GM18907 (cell line): Measurements from ENCODE around the gene EEPD1.
A peak's percentile ranks its signal among the peaks of the same experiment; 100 is the strongest.

Experiments used
- ATAC-seq: cut with Tn5 transposase; IDR thresholded peaks from one replicate; pipeline ENCODE4 v1.9.1; 2021; ENCODE audit warnings: mild to moderate bottlenecking, moderate library complexity; ENCODE audit not compliant: unreplicated experiment

The EEPD1 gene

DNA sequence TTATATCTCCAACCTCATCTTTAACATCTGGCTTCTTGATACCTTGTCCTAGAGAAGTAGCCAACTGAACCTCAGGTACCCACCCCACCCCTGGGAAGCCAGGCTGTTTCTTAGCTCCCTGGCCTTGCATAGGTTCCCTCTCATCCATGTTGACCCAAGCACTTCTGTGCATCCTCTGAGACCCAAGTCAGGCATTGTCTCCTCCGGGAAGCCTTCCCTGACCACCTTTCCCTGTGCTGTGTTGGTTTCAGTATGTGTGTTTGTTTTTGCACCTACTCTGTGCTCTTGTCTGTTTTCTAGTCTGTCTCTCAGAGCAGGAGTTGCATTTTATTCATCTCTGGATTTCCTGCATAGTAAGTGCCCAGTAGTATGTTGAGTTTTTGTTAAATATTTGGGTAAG is 143.2 kb downstream of the EEPD1 start:
- no peak for ATAC-seq

DNA sequence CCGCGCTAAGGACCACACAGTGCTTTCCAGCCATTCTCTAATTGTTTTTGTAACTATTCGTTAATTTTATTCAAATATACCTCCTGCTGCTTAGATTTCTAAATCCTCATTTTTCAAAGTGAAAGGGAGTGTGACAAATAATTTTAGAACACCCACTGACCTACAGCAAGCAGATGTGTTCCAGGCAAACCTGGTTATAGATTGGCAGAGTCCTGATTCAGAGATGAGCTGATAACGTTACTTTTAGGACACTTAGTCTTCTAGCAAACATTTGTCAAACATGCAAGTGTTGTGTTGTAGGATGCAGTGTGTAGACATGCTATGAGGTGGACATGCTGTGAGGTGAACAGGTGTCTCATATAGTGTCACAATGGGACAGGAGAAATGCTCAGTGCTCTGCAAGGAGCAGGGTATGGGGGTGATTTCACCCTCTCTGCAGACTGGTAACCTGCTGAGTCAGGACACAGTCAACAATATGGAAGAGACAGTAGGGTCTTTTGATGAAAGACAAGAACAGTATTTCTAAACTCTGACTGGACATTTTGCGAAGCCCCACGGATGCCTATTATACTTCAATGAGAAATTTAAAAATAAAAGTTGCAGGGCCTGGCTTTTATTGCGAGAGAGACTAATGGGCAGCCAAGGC is 144.4 kb downstream of the EEPD1 start:
- no peak for ATAC-seq

DNA sequence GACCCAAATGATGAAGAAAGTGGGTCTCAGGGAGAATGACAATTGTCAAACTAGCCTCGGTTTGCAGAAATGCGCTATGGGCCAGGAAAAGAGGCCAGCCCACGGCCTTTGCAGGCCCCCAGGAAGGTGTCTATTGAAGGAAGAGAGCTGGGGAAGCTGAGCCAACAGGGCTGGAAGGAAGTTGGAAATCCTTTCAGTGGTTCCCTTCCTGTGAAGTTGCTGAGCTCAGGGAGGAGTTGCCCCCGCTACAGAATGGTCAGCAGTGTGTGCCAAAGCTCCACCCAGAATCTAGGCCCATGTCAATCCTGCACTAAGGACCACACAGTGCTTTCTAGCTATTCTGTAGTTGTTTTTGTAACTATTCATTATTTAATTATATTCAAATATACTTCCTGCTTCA is 145.1 kb downstream of the EEPD1 start:
- ATAC-seq = no peak

DNA sequence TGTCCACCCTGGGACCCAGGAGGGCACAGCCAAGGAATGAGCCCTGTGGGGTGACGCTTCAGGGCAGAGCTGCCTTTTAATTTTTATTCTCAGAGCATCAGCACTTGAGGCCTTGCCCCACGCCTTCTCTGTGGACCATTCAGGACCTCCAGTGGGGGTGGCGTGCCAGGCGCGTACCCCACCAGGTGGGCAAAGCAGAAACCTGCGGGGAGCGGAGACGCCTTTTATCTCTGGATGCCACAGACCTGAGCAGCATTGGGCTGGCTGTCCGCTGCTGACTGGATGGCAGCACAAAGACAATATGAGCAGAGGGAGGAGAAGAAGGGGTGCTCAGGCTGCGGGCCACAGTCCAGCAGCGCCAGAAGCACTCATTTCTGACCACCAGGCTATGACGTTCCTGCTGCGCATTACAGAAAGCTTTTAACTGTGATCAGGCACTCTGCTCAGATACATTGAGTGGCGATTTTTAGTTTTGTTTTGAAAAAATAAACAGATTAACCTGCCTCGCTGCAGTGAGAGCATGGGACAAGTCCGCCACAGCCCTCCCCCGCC is 146.2 kb downstream of the EEPD1 start:
- ATAC-seq = no peak

DNA sequence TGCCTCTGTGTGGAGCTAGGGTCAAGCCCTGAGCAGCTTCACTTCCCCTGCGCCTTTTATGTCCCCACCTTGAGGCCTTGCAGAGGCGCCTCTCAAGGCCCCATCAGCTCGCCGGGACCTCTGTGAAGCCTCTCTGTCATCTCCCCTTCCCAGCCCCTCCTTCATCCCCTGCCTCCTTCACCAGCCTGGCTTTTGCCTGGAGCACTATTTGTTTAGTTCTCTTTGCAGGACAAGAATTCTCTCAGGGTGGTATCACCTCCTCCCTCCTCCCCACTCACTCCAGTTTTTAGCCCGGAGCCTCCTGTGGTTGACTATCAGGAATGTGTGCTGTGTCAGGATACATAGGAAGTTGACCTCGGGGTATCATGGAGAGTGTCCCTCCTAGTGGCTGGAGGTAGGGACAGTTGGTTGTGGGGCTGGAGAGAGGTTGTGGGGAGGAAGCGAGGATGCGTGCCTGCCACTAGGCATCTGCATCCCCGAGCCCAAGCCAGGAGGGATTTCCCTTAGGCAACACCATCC is 146.8 kb downstream of the EEPD1 start:
- no peak for ATAC-seq

DNA sequence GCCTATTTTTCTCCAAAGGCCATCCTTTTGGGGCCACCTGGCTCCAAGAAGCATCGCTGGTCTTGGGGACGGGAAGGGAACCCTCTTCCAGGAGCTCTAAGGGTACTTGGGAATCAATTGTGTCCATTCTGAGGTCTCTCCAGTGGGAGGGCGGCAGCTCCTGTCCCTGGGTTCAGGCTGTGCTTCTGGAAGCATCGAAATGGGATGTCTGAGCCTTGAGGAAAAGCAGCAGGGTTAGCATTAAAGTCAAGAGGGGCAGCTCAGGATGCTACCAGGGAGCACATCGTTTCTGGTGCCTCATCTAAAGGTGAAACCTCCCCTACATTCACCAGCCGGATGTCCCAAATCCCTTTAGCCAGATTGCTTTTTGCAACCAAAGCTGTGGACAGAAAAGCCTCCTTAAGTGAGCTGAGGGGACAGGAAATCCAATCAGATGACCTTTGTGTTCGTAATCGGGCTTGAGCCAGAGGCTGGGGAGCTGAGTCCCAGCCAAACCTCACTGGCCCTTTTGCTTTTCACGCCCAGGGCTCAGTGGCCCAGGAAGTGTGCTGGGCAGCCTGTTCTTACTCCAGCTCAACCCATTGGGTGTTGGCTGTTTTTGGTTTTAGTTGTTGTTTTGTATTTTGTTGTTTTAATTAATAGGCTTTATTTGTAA is 147.8 kb downstream of the EEPD1 start:
- no peak for ATAC-seq

DNA sequence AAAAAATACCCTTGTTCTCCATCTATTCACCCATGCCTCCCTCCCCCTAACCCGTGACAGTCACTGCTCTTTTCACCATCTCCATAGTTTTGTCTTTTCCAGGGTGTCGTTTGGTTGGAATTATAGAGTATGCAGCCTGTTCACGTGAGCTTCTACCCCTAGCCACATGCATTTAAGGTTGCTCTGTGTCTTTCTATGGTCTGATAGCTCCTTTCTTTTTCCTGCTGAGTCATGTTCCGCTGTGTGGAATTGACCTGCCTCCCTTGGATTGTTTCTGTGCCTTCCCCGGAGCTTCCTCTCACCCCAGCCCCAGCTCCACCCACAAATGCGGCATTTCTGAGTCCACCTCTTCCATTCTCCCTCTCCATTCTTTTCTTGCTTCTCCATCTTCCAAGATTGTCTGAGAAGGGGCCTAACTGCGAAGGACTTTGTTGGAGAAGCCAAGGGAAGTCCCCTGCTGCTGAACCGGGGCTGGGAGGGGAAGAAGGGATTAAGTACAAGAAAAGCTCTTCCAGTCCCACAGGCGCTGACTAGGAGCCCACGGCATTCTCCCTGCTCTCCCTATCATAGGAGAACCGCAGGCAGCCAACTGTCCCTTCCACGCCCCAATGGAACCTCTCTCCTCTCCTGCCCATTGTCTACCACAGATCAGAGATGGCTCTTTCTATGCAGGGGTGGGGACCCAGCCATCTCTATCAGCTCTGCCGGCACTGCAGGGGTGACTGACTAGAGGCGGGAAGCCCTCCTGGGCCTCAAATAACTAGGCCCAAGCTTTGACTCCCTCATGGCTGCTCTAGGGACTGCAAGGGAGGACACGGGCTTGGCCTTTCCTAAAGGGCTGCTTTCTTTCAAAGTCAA is 149.1 kb downstream of the EEPD1 start:
- ATAC-seq = no peak

DNA sequence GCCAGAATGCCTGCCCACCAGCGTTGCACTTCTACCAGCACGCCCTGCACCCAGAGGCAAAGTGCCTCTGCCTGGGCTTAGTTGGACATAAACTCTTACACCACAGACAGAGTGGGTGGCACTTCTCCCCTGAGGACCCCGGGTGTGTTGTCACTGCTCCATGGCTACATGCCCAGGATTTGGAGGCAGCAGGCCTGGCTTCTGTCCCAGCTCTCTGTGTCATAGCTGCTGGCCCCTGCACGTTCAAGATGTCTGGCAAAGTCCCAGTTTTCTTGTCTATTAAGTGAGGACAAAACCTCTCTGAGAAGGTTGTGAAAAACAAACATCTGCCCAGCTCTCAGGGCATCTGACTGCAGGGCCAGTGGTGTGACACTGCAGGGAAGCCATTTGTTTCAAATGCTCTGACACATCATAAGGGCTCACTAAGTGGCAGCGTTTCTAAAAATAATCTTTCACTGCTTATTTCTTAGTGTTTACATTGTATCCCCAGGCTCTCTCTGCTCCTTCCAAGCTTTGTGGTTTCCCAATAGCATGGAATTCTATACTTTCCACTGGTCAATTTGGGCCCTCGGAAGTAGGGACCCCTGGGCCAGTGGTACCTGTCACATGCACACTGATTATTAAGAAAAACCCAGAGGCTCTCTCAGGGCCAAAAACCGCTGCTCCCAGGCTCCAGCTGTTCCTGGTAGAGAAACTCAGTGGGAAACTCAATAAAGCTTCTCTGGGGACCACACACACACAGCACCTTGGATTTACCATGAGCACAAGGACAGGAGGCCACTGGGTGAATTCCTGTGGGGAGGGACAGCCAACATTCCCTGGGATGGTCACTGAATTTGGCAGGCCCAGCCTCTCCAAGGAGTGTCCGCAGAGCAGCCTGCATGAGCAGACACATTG is 150.4 kb downstream of the EEPD1 start:
- peak; percentile 53 for ATAC-seq

DNA sequence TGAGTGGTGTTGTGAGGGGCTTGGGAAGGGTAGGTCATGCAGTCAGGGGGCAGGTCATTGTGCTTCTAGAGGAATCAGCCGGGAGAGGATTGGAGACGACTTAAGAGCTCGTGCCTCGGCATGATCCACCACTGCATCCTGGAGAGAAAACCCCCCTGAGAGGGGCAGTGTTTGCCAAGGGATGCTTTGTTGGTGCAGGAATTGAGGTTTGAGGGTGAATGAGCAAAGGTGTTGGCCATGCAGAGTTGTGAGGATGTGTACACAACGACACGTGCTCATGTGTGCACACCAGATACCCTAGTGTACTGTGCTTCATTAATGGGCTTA is 151.0 kb downstream of the EEPD1 start:
- ATAC-seq = no peak

DNA sequence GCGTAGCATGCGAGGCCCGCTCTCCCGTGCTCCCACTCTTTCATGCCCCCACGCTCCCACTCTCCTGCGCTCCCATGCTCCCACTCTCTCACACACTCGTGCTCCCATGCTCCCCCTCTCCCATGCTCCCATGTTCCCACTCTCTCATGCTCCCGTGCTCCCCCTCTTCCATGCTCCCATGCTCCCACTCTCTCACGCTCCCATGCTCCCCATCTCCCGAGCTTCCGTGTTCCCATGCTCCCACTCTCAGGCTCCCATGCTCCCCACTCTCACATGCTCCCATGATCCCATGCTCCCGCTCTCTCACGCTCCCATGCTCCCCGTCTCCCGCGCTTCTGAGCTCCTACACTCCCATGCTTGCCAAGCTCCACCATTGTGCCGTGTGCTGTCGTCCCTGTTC is 152.2 kb downstream of the EEPD1 start:
- no peak for ATAC-seq

DNA sequence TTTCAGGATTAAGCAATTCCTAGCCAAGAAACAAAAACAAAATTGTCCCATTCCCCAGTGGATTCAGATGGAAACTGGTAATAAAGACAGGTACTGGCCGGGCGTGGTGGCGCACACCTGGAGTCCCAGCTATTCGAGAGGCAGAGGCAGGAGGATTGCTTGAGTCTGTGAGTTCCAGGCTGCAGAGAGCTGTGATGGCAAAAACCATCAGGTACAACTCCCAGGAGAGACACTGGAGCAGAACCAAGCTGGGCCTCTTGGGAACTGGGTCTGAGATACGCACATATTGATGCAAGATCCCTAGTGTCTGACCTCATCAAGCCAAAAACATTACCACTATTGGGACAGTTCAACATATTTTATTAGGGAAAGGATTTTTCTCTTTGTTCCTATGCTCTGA is 152.6 kb downstream of the EEPD1 start:
- no peak for ATAC-seq

DNA sequence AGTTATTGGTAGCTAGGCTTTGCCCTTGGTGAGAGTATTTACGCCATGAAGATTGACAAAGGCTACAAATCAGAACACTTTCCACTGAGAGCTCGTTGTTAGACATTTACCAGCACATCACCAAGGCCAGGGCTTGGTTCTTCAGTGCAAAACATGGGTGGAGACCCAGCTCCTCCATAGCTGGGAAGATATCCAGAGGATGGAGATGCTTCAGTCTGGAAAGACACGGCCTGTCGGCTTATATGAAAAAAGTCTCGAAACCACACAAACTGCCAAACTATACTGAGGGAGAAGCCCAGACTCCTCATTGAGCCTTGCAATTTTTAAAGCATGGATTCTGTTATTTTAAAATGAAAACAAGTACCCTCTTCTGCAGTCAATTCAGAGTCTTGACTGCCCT is 153.2 kb downstream of the EEPD1 start:
- ATAC-seq = no peak

DNA sequence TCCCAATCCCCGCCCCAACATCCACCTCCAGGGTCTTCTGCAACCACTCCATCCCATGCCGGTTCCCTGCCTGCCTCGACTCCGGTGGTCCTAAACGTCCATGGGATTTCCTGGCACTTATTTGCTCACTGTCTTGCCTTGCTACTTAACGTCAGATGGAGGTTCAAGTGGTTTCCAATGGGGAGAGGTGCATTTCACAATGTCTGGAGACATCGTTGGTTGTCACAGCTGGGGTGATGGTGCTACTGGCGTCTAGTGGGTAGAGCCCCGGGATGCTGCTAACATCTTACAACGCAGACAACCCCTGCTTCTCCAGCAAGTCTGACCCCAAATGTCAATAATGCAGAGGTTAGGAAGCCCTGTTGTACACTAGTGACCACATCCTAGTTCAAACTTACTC is 153.7 kb downstream of the EEPD1 start:
- no peak for ATAC-seq

DNA sequence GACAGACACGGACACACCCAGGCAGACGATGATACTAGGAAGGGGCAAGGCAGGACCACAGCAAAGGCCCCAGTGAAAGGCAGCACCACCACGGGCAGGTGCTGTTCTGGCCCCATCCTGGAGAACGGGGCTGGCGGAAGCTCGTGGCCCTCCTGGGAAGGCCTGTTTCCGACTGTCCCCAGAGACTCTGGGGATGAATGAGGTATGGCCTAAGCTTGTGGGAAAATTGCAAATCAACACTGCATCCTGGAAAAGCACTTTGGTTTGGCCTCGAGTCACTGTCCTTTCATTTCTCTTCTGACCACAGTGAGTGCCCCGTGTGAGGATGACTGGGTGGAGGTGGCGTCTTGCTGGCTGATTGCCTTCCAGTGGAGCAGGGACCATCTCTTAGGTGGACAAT is 155.0 kb downstream of the EEPD1 start:
- ATAC-seq = no peak

DNA sequence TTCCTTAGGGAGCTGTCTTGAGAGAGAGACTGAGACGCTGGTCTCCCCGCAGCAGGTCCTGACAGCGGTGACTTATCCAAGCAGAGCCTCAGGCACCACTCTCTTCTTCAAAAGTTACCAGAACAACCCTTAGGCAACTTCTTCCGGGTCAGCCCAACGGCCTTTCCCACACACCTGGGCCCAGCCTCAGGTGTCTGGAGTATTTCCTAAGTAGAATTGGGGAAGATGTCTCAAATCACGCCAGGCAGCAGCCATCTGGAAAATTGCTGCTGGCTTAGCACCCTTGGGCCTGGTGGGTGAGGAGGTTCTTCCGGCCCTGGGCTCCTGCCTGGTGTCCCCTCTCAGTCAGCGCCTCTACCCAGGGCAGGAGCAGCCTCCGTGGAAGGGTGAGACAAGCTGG is 156.2 kb downstream of the EEPD1 start:
- ATAC-seq = no peak

DNA sequence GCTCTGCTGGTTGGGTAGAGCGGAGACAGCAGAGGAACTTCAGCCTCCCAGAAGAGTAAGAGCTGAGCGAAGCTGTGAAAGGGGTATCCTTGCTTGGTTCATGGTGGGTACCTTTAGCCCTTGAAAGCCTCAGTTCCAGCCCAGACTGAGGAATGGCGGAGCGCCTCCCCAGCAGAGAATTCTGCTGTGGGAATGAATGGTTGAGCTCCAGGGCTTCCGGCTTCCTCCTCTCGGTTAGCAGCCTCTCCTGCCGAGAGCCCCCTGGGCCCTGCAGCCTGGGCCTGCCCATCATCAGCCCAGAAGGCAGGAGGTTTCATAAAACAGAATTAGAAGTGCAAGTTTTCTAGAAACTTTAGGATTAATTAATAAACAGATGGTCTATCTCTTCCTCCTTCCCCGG is 156.7 kb downstream of the EEPD1 start:
- no peak for ATAC-seq

DNA sequence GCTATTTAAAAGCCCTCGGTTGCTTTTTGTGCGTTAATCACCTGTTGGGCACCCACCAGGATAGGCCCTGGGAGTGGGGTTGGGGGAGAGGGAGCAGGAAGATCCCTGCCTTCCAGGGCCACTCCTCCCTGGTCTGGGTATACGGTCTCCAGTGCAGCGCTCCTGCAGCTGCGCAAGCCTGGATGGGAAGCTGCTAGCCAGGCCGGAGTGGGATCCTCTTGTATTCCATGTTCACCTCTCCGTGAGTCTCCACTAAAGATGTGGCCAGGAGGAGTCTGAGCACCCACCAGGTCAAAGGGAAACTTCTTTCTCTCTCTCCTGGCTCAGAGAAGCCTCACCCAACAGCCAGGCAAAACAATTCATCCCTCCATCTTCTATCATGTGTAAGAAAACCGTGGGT is 157.8 kb downstream of the EEPD1 start:
- ATAC-seq = no peak

DNA sequence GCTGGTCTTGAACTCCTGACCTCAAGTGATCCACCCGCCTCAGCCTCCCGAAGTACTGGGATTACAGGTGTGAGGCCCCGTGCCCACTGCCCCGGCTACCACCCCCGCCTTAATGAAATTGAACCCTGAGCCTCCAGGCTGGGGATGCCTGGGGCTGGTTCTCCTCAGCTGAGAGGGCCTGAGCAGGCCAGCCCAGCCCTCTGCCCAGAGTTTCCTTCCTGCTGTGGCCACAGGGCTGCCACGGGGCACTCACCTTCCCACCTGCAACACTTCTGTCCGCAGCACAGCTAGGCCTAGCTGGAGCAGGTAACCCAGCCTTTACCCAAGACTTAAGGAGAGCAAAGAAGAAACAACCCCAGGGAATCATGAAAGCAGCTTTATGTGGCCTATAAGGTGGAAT is 158.5 kb downstream of the EEPD1 start:
- no peak for ATAC-seq

DNA sequence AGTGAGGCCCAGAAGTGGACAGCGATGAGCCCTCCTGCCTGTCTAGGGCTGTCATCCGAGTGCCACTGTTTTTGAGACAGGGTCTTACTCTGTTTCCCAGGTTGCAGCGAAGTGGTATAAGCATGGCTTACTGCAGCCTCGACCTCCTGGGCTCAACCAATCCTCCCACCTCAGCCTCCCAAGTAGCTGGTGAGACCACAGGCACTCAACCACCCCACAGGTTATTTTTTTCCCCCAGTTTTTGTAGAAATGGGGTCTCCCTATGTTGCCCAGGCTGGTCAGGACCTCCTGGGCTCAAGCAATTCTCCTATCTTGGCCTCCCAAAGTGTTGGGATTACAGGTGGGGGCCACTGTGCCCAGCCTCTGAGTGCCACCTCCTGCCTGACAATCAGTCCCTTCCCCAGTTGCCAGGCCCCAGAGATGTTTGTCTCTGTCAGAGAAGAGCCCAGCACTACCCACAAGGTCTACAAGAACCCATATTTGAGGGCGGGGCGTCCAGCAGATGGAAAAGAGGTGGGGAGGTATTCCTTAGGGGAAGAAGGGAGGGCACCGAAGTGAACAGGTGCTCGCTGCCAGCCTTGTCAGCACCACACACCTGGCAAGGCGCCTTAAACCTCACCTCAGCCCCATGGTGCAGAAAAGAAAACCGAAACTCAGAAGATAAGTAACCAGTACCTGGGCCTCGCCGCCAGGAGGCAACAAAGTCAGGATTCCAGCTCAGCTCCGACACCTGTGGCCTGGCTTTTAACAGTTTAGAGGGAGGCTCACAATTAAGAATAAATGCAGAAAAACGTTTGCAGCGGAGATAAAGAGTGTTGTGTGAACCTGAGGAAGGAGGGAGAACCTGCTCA is 159.2 kb downstream of the EEPD1 start:
- no peak for ATAC-seq

DNA sequence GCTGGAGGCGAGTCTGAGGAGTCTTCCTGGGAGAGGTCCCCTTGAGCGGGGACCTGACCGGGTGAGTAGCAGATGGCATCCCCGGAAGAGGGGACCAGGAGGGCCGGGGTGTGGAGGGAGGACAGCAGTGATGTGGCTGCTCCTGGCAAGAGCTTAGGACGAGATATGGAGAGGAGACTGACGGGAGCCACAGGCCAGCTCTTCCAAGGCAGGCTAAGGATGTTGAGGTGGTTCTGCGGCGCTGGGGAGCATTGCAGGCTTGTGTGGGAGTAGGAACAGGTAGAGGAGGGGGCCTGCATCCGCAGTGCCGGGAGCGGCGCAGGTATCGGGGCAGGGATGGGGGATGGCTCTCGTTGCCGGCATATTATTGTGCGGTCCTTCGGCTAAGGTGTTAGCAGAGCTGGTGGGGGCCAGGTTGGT is 159.9 kb downstream of the EEPD1 start:
- no peak for ATAC-seq
